Endothelial cell of umbilical vein (primary cell): ENCODE results near the gene FGF19. TPM values are rescaled to one million over a fixed set of nuclear protein-coding genes. Genes with fewer than 3 reads are reported as not detected.

Experiments
- BruUV-seq: library from RNA; stranded (reverse); fragments of 400-500 nt; replicated peaks from 2 replicates; lab custom pipeline; 2021; lab: Mats Ljungman, UMichigan
- CTCF ChIA-PET: fragments of 300-600, 350-600 bp; sonication (Branson Sonifier 250); formaldehyde crosslinking; loops from one replicate; lab custom pipeline; 2021; ENCODE audit warnings: antibody characterized with exemption, inconsistent platforms; lab: Charles Lee
- POLR2A ChIA-PET: fragments of 300-600, 350-600 bp; sonication (Branson Sonifier 250); formaldehyde crosslinking; loops from one replicate; lab custom pipeline; 2021; ENCODE audit warnings: antibody characterized with exemption, inconsistent platforms; lab: Charles Lee
- DNase-seq: peaks from one replicate; pipeline ENCODE4 v3.0.0-alpha.2; 2011; ENCODE audit warnings: low read depth, low spot score
- FAIRE-seq: peaks from 2 replicates; lab custom pipeline; 2011; peaks lifted over from hg19 to GRCh38; lab: Jason Lieb, UNC
- H2AFZ ChIP-seq: 2 replicates; pipeline ENCODE4 v1.6.0; 2012; ENCODE audit warnings: low read depth, low read length, control low read depth, inconsistent platforms
- H3K27ac ChIP-seq: 2 replicates; pipeline ENCODE4 v1.5.1; 2011; ENCODE audit warnings: low read depth, mild to moderate bottlenecking, control low read depth, low read length, moderate library complexity; ENCODE audit not compliant: insufficient read depth
- H3K27me3 ChIP-seq, 2 experiments: 2 replicates each; pipeline versions ENCODE4 v1.6.0 to v1.6.1; 2011; ENCODE audit warnings: low read length in 2 of 2, mixed read lengths in 1 of 2; ENCODE audit not compliant: control insufficient read depth in 2 of 2, insufficient read depth in 2 of 2
- H3K36me3 ChIP-seq, 2 experiments: 2 replicates in 1 of 2; 3 replicates in 1 of 2; pipeline ENCODE4 v1.5.1; 2011; ENCODE audit warnings: low read length in 2 of 2, mild to moderate bottlenecking in 1 of 2, moderate library complexity in 1 of 2; ENCODE audit not compliant: control insufficient read depth in 2 of 2, insufficient read depth in 2 of 2; ENCODE audit errors: extremely low read depth in 1 of 2
- H3K4me1 ChIP-seq: 3 replicates; pipeline ENCODE4 v1.5.1; 2011; ENCODE audit warnings: mild to moderate bottlenecking, low read length; ENCODE audit not compliant: control insufficient read depth, insufficient read depth; ENCODE audit errors: extremely low read depth
- H3K4me2 ChIP-seq: 2 replicates; pipeline ENCODE4 v1.6.1; 2011; ENCODE audit warnings: low read length, control low read depth, mixed read lengths; ENCODE audit not compliant: insufficient read depth
- H3K4me3 ChIP-seq, 3 experiments: fragments of 200-600 bp in 1 of 3; sonication (generic), shearing (Covaris generic) in 1 of 3; replicated peaks in 1 of 3; 2 replicates each; pipeline ENCODE4 v1.5.1; 2011 to 2016; ENCODE audit warnings: control low read depth in 3 of 3, low read length in 3 of 3, mild to moderate bottlenecking in 2 of 3, inconsistent platforms in 1 of 3, low read depth in 1 of 3, moderate library complexity in 1 of 3; ENCODE audit not compliant: insufficient read depth in 1 of 3
- H3K79me2 ChIP-seq: 2 replicates; pipeline ENCODE4 v1.6.0; 2012; ENCODE audit warnings: low read length, inconsistent platforms; ENCODE audit not compliant: control insufficient read depth, insufficient read depth
- H3K9ac ChIP-seq: replicated peaks from 2 replicates; pipeline ENCODE3; 2011; ENCODE audit warnings: low read length, control low read depth; ENCODE audit not compliant: insufficient read depth; ENCODE audit errors: extremely low read depth
- H3K9me1 ChIP-seq: replicated peaks from 3 replicates; pipeline ENCODE4 v1.6.0; 2011; ENCODE audit warnings: mild to moderate bottlenecking, low read length; ENCODE audit not compliant: control insufficient read depth, insufficient read depth; ENCODE audit errors: extremely low read depth
- H3K9me3 ChIP-seq: replicated peaks from 2 replicates; pipeline ENCODE4 v1.5.1; 2012; ENCODE audit warnings: low read length, inconsistent platforms; ENCODE audit not compliant: control insufficient read depth, insufficient read depth
- H4K20me1 ChIP-seq: replicated peaks from 2 replicates; pipeline ENCODE3; 2011; ENCODE audit warnings: mild to moderate bottlenecking, low read length; ENCODE audit not compliant: control insufficient read depth, insufficient read depth; ENCODE audit errors: extremely low read depth
- CTCF ChIP-seq, 2 donors: IDR thresholded peaks; 1 replicate in 1 of 2; 2 replicates in 1 of 2; pipeline ENCODE4 v1.5.1; 2011; ENCODE audit warnings: low read length in 2 of 2, mild to moderate bottlenecking in 2 of 2, moderate library complexity in 2 of 2, control low read depth in 1 of 2, inconsistent platforms in 1 of 2, low read depth in 1 of 2; ENCODE audit not compliant: insufficient read depth in 1 of 2; ENCODE audit errors: extremely low read depth in 1 of 2
- EZH2 ChIP-seq: IDR thresholded peaks from 2 replicates; pipeline ENCODE4 v1.6.1; 2012; ENCODE audit warnings: borderline replicate concordance, low read depth, mild to moderate bottlenecking, moderate library complexity, low read length, inconsistent platforms; ENCODE audit not compliant: severe bottlenecking
- FOS ChIP-seq: IDR thresholded peaks from 2 replicates; pipeline ENCODE4 v1.6.1; 2011; ENCODE audit warnings: mild to moderate bottlenecking, low read length, moderate library complexity, borderline replicate concordance; ENCODE audit not compliant: insufficient read depth
- GATA2 ChIP-seq: IDR thresholded peaks from 2 replicates; pipeline ENCODE4 v1.7.0; 2011; ENCODE audit warnings: low read depth, mild to moderate bottlenecking, moderate library complexity, mixed read lengths, low read length; ENCODE audit not compliant: insufficient read length, insufficient read depth
- JUN ChIP-seq: IDR thresholded peaks from 2 replicates; pipeline ENCODE4 v1.6.1; 2011; ENCODE audit warnings: borderline replicate concordance, low read depth; ENCODE audit not compliant: insufficient read length, insufficient read depth
- MAX ChIP-seq: IDR thresholded peaks from 2 replicates; pipeline ENCODE4 v1.6.1; 2011; ENCODE audit not compliant: insufficient read depth, insufficient read length
- MYC ChIP-seq: IDR thresholded peaks from one replicate; pipeline ENCODE4 v1.6.1; 2011; ENCODE audit warnings: mild to moderate bottlenecking, low read depth, low read length
- POLR2A ChIP-seq: IDR thresholded peaks from 2 replicates; pipeline ENCODE4 v1.6.1; 2012; ENCODE audit warnings: low read depth, mild to moderate bottlenecking, control low read depth, low read length
- POLR2AphosphoS5 ChIP-seq: IDR thresholded peaks from 2 replicates; pipeline ENCODE4 v1.6.1; 2012; ENCODE audit warnings: low read depth, mild to moderate bottlenecking, control low read depth, low read length, moderate library complexity; ENCODE audit not compliant: insufficient read depth
- dilution Hi-C: fragments of 300-500 bp; cut with MboI; formaldehyde crosslinking; loops from one replicate; pipeline ENCODE4 v1.15.0; 2019; ENCODE audit warnings: low sequenced_read_pairs; ENCODE audit not compliant: extremely low pct_ligation_motif_present
- intact Hi-C: fragments of 100-400 bp; cut with micrococcal nuclease; formaldehyde crosslinking; loops from one replicate; pipeline ENCODE4 v1.10.0; 2022
- polyA plus RNA-seq, 4 experiments: library from polyadenylated mRNA; depleted of rRNA in 3 of 4; stranded (reverse) in 3 of 4; unstranded in 1 of 4; fragments of >200 nt; gene quantifications; 2 replicates each; pipeline versions ENCODE4 v1.2.1 to v1.2.3, GENCODE V29; 2011 to 2012; ENCODE audit warnings: missing spikeins in 1 of 4
- total RNA-seq: library from RNA; stranded (reverse); gene quantifications from 2 replicates; pipeline ENCODE4 v1.2.3, GENCODE V29; 2021

The FGF19 gene
- total and polyA plus RNA-seq, 2 donors (not counting 3 experiments of a cell fraction or from before 2014, with no cell fraction given): 0.03 TPM; not detected in 1

- dilution Hi-C loops (no loop called here), intact Hi-C loops (no loop called here)
- Histone ChIP-seq H3K9me3 (no peaks in the 10 kb centered on the region), H3K4me1 (no peaks in the 10 kb centered on the region), H3K4me2 (no peak overlapping the region), H3K9me1 (no peaks in the 10 kb centered on the region), H3K36me3 (no peaks in the 10 kb centered on the region), H2AFZ (no peak overlapping the region), H4K20me1 (no peaks in the 10 kb centered on the region), H3K9ac (no peak overlapping the region), H3K4me3 (no peak overlapping the region), H3K27me3 (peaks cover 0 to 3% of the 10 kb centered on the region in 2 experiments), H3K27ac (no peak overlapping the region), H3K79me2 (no peaks in the 10 kb centered on the region)
- DNase-seq (no peak), FAIRE-seq (no peak)
- BruUV-seq: no TSS peak
- ChIA-PET CTCF (interaction anchor here (1.5 kb wide), 1 partner anchor 13 kb away, joined by 4 read pairs; no protein-coding TSS in a partner anchor), POLR2A (interaction anchor here (0.6 kb wide), 1 partner anchor 13 kb away, joined by 9 read pairs; no protein-coding TSS in a partner anchor)
- no peak for TF ChIP-seq FOS
- no peak for TF ChIP-seq MAX
- TF ChIP-seq GATA2: no peak
- no peak for TF ChIP-seq JUN
- no peak for TF ChIP-seq POLR2A
- TF ChIP-seq CTCF (IDR thresholded peaks at IDR 0.05; ENCODE audit: extremely low read depth in 1 of 2, insufficient read depth in 1 of 2, low read depth in 1 of 2, low read length in 2 of 2): no peak
- no peak for TF ChIP-seq EZH2
- no peak for TF ChIP-seq MYC
- TF ChIP-seq POLR2AphosphoS5: no peak
Measured at GRCh38 chr11:69682681-69683326, 21.0 kb downstream of the FGF19 start.
